ENCODE data around the gene DHX15. TPM values are rescaled to one million over a fixed set of nuclear protein-coding genes. Genes with fewer than 3 reads are reported as not detected.

The DHX15 gene
- total RNA-seq, 2 experiments from 2014 or later, result 216 to 222 TPM

DNA sequence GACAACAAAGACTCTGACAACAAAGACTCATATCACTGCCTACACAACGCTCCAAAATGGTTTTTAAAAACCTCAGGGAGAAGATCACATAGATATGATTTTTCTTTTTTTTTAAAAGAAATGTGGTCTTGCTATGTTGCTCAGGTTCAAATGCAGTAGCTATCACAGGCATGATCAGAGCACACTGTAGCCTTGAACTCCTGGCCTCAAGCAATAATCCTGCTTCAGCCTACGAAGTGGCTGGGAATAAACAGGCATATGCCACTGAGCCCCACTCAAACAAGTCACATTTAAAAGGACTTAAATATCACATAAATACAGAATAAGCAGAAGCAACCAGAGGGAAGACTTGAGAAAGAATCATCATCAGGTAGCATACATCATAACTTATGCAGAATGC, 14.7 kb downstream of the DHX15 start:
- H3K4me3 Mint-ChIP-seq, result no peak overlapping the region
- TF ChIP-seq, protein P1, sequence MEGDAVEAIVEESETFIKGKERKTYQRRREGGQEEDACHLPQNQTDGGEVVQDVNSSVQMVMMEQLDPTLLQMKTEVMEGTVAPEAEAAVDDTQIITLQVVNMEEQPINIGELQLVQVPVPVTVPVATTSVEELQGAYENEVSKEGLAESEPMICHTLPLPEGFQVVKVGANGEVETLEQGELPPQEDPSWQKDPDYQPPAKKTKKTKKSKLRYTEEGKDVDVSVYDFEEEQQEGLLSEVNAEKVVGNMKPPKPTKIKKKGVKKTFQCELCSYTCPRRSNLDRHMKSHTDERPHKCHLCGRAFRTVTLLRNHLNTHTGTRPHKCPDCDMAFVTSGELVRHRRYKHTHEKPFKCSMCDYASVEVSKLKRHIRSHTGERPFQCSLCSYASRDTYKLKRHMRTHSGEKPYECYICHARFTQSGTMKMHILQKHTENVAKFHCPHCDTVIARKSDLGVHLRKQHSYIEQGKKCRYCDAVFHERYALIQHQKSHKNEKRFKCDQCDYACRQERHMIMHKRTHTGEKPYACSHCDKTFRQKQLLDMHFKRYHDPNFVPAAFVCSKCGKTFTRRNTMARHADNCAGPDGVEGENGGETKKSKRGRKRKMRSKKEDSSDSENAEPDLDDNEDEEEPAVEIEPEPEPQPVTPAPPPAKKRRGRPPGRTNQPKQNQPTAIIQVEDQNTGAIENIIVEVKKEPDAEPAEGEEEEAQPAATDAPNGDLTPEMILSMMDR (IDR thresholded peaks at IDR 0.05), result no peak
- H3K36me3 Mint-ChIP-seq (ENCODE audit: low read depth), result peaks cover 79% of the 10 kb centered on the region
- intact Hi-C loops (cut with micrococcal nuclease), result no loop called here
- H3K27me3 Mint-ChIP-seq, result no peaks in the 10 kb centered on the region
- ChIA-PET CTCF (interaction anchor here (1.1 kb wide), 1 partner anchor 18 kb away, joined by 4 read pairs; no protein-coding TSS in a partner anchor), POLR2A (interaction anchor here (1.4 to 10.1 kb wide), 2 partner anchors 12 to 15 kb away, joined by 6 to 73 read pairs; partner anchors contain the start of gene DHX15)
- ATAC-seq (no peak), DNase-seq (no peak)
- no peak overlapping the region for H3K27ac Mint-ChIP-seq
- H3K9me3 Mint-ChIP-seq, result no peaks in the 10 kb centered on the region
- peaks cover 73% of the 10 kb centered on the region for H3K4me1 Mint-ChIP-seq (ENCODE audit: low read depth)

DNA sequence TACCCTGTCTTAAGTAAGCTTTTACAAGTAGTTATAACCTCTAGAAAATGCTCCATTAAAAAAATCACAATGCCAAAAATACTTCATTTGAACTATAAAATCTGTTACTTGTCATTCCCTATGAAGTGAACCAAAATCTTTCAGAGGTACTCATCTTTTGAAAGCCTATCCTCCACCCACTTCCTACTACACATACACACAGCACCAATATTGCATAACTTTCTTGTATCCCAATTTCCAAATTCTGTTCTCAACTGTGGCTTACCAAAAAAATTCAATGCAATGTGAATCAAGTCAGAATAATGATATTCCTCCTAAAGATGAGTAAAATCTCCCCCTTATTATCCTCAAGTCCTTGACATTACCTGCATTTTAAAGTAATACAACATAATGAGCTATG, 15.9 kb downstream of the DHX15 start:
- ChIA-PET POLR2A (interaction anchor here (1.3 to 10.1 kb wide), 2 partner anchors 12 to 13 kb away, joined by 3 to 73 read pairs; partner anchors contain the start of gene DHX15), CTCF (interaction anchor here (0.6 to 2.4 kb wide), 5 partner anchors 11 to 119 kb away, joined by 3 to 12 read pairs (median 3); no protein-coding TSS in a partner anchor)
- Mint-ChIP-seq H3K36me3 (ENCODE audit: low read depth) (peaks cover 80% of the 10 kb centered on the region), H3K9me3 (no peaks in the 10 kb centered on the region), H3K4me1 (ENCODE audit: low read depth) (peaks cover 72% of the 10 kb centered on the region), H3K27me3 (no peaks in the 10 kb centered on the region), H3K27ac (no peak overlapping the region), H3K4me3 (no peak overlapping the region)
- DNase-seq, result no peak
- intact Hi-C loops (cut with micrococcal nuclease), result no loop called here
- TF ChIP-seq, protein P1 (IDR thresholded peaks at IDR 0.05), result no peak
- no peak for ATAC-seq

DNA sequence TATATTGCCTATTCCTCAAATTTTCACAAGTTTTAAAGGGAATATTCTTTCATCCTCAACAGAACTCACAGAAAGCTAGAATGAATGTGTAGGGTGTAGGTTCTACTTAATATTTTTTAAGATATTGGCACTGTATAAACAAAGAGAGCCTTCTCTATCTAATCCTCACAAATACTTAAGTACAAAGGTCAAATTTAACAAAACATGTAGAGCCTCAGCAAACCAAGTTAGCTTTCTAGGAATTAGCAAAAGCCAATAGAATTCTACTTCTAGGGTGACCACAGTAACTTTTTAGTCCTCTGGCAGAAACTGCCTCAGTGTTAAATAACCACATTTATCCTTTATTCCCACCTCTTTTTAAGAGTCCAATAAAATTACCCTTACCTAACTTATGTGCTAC, 19.3 kb downstream of the DHX15 start:
- peaks cover 69% of the 10 kb centered on the region for H3K4me1 Mint-ChIP-seq (ENCODE audit: low read depth)
- ATAC-seq, result no peak

DNA sequence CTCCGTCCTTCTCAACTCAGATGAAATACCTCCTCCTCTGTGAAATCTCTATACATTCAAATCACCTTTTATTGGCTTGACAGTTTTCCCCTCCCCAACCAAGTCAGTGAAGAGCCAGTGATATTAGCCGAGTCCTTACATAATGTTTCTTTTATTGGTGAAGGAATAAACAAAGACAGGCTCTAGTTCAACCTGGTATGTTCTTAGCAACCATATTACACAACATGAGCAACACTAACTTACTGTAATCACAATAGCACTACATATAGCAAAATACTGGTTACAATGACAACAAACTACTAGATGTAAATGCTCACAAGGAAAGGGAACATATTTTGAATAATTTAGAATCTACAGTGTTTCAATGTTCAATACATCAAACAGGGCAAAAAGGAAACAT, 19.9 kb downstream of the DHX15 start:
- Mint-ChIP-seq H3K4me1 (ENCODE audit: low read depth) (peaks cover 69% of the 10 kb centered on the region), H3K27ac (no peak overlapping the region)
- CTCF ChIA-PET, result interaction anchor here (1.1 kb wide), 1 partner anchor 14 kb away, joined by 4 read pairs; no protein-coding TSS in a partner anchor

More for the DNA sequence above, 19.3 kb downstream of the DHX15 start:
- CTCF ChIA-PET, result interaction anchor here (1.1 kb wide), 1 partner anchor 14 kb away, joined by 4 read pairs; no protein-coding TSS in a partner anchor
- Mint-ChIP-seq H3K27me3 (no peaks in the 10 kb centered on the region), H3K9me3 (peaks cover 6% of the 10 kb centered on the region), H3K27ac (no peak overlapping the region), H3K36me3 (ENCODE audit: low read depth) (peaks cover 78% of the 10 kb centered on the region), H3K4me3 (no peak overlapping the region)
- POLR2A ChIA-PET, result interaction anchor here (3.1 kb wide), 1 partner anchor 12 kb away, joined by 11 read pairs; no protein-coding TSS in a partner anchor
- TF ChIP-seq, protein P1 (IDR thresholded peaks at IDR 0.05), result no peak
- no peak for DNase-seq
- intact Hi-C loops (cut with micrococcal nuclease), result no loop called here

More for the DNA sequence above, 19.9 kb downstream of the DHX15 start:
- intact Hi-C loops (cut with micrococcal nuclease), result no loop called here
- POLR2A ChIA-PET, result interaction anchor here (2.0 to 3.1 kb wide), 2 partner anchors 11 kb away, joined by 9 to 11 read pairs; no protein-coding TSS in a partner anchor
- Mint-ChIP-seq H3K36me3 (ENCODE audit: low read depth) (peaks cover 74% of the 10 kb centered on the region), H3K27me3 (no peaks in the 10 kb centered on the region), H3K9me3 (peaks cover 6% of the 10 kb centered on the region), H3K4me3 (no peak overlapping the region)
- ATAC-seq (no peak), DNase-seq (no peak)
- TF ChIP-seq, protein P1 (IDR thresholded peaks at IDR 0.05), result no peak
